ENCODE data around the gene KLHL3.

DNA sequence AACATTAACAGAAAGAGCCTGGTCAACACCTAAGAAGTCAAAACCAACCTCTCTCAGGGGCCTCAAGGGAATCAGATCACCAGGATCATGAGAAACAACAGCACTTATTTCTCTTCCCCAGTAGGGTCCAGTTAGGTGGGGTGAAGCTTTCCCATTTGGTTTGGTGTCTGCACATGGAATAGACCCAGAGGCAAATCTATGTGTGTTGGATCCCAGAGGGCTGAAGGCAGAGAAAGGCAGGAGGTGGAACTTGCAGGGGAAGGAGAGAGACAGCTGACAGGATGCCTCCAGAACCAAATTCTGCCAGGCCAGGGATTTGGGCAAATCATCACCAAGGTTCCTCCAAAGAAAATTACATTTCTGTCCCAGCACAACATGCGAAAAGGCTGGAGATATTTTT is 132.0 kb downstream of the KLHL3 start:
- TF ChIP-seq, protein P1, sequence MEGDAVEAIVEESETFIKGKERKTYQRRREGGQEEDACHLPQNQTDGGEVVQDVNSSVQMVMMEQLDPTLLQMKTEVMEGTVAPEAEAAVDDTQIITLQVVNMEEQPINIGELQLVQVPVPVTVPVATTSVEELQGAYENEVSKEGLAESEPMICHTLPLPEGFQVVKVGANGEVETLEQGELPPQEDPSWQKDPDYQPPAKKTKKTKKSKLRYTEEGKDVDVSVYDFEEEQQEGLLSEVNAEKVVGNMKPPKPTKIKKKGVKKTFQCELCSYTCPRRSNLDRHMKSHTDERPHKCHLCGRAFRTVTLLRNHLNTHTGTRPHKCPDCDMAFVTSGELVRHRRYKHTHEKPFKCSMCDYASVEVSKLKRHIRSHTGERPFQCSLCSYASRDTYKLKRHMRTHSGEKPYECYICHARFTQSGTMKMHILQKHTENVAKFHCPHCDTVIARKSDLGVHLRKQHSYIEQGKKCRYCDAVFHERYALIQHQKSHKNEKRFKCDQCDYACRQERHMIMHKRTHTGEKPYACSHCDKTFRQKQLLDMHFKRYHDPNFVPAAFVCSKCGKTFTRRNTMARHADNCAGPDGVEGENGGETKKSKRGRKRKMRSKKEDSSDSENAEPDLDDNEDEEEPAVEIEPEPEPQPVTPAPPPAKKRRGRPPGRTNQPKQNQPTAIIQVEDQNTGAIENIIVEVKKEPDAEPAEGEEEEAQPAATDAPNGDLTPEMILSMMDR (IDR thresholded peaks at IDR 0.05 in 2 of 3, conservative IDR thresholded peaks at IDR 0.05 in 1 of 3; ENCODE audit: insufficient read depth in 2 of 3, low read depth in 1 of 3, low read length in 3 of 3): no peak
- no peak for TF ChIP-seq KDM1A (IDR thresholded peaks at IDR 0.05)
- TF ChIP-seq, protein P2, sequence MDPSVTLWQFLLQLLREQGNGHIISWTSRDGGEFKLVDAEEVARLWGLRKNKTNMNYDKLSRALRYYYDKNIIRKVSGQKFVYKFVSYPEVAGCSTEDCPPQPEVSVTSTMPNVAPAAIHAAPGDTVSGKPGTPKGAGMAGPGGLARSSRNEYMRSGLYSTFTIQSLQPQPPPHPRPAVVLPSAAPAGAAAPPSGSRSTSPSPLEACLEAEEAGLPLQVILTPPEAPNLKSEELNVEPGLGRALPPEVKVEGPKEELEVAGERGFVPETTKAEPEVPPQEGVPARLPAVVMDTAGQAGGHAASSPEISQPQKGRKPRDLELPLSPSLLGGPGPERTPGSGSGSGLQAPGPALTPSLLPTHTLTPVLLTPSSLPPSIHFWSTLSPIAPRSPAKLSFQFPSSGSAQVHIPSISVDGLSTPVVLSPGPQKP (CRISPR knock-in tag; IDR thresholded peaks at IDR 0.05): no peak
- TF ChIP-seq, protein P3, sequence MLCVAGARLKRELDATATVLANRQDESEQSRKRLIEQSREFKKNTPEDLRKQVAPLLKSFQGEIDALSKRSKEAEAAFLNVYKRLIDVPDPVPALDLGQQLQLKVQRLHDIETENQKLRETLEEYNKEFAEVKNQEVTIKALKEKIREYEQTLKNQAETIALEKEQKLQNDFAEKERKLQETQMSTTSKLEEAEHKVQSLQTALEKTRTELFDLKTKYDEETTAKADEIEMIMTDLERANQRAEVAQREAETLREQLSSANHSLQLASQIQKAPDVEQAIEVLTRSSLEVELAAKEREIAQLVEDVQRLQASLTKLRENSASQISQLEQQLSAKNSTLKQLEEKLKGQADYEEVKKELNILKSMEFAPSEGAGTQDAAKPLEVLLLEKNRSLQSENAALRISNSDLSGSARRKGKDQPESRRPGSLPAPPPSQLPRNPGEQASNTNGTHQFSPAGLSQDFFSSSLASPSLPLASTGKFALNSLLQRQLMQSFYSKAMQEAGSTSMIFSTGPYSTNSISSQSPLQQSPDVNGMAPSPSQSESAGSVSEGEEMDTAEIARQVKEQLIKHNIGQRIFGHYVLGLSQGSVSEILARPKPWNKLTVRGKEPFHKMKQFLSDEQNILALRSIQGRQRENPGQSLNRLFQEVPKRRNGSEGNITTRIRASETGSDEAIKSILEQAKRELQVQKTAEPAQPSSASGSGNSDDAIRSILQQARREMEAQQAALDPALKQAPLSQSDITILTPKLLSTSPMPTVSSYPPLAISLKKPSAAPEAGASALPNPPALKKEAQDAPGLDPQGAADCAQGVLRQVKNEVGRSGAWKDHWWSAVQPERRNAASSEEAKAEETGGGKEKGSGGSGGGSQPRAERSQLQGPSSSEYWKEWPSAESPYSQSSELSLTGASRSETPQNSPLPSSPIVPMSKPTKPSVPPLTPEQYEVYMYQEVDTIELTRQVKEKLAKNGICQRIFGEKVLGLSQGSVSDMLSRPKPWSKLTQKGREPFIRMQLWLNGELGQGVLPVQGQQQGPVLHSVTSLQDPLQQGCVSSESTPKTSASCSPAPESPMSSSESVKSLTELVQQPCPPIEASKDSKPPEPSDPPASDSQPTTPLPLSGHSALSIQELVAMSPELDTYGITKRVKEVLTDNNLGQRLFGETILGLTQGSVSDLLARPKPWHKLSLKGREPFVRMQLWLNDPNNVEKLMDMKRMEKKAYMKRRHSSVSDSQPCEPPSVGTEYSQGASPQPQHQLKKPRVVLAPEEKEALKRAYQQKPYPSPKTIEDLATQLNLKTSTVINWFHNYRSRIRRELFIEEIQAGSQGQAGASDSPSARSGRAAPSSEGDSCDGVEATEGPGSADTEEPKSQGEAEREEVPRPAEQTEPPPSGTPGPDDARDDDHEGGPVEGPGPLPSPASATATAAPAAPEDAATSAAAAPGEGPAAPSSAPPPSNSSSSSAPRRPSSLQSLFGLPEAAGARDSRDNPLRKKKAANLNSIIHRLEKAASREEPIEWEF (CRISPR knock-in tag; IDR thresholded peaks at IDR 0.05): no peak
- TF ChIP-seq, protein P4, sequence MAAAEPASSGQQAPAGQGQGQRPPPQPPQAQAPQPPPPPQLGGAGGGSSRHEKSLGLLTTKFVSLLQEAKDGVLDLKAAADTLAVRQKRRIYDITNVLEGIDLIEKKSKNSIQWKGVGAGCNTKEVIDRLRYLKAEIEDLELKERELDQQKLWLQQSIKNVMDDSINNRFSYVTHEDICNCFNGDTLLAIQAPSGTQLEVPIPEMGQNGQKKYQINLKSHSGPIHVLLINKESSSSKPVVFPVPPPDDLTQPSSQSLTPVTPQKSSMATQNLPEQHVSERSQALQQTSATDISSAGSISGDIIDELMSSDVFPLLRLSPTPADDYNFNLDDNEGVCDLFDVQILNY (CRISPR knock-in tag; IDR thresholded peaks at IDR 0.05): no peak
- TF ChIP-seq TGIF2 (CRISPR knock-in tag; IDR thresholded peaks at IDR 0.05): no peak
- TF ChIP-seq FOXA1 (IDR thresholded peaks at IDR 0.05; ENCODE audit: borderline replicate concordance): no peak
- no peak for TF ChIP-seq PCBP1 (IDR thresholded peaks at IDR 0.05; ENCODE audit: low read depth, low read length, poor library complexity, severe bottlenecking)
- no peak for TF ChIP-seq GATA2 (CRISPR knock-in tag; IDR thresholded peaks at IDR 0.05)
- TF ChIP-seq BRCA1 (IDR thresholded peaks at IDR 0.05): no peak
- TF ChIP-seq BRCA1 (CRISPR knock-in tag; IDR thresholded peaks at IDR 0.05): no peak
- TF ChIP-seq, protein P5, sequence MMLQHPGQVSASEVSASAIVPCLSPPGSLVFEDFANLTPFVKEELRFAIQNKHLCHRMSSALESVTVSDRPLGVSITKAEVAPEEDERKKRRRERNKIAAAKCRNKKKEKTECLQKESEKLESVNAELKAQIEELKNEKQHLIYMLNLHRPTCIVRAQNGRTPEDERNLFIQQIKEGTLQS (IDR thresholded peaks at IDR 0.05): no peak
- TF ChIP-seq, protein P5 (CRISPR knock-in tag; conservative IDR thresholded peaks at IDR 0.05): no peak
